ENCODE data around the gene C19orf25.
"Not testable (repeated sequence)": the region's sequence is repeated elsewhere in the genome, so short reads cannot be mapped to it uniquely, and the experiment has no call there.

Gene C19orf25

GRCh38 chr19:1478934-1479707 lies at the start of gene C19orf25:
TSS of gene C19orf25 (minus strand) at chr19:1479215. CDS start at chr19:1478903, 312 bp downstream.
- DNase-seq (ENCODE audit: low read depth): peak; percentile 88

DNA sequence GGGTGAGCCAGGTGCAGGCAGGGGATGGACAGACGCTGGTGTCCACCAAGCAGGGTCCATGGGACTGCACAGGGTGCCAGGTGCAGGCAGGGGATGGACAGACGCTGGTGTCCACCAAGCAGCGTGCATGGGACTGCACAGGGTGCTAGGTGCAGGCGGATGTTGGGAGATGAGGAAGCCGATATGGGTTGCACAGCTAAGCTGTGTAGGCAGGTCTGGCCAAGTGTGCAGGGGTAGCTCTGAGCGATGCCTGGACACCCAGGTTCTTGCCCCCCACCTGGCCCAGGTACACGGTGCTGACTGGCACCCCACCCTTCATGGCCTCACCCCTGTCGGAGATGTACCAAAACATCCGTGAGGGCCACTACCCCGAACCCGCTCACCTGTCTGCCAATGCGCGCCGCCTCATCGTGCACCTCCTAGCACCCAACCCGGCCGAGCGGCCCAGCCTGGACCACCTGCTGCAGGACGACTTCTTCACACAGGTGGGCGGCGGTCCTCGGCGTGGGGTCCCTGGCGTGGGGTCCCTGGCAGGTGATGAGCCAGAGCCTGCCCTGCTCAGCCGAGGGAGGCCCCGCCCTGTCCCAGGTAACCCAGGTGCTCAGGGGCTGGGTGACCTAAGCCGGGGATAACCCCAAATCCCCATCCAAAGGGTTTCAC lies 48.8 kb upstream of the C19orf25 start:
- DNase-seq (ENCODE audit: low read depth): no peak

GRCh38 chr19:1526979-1527649 lies 48.1 kb upstream of the C19orf25 start:
- no peak for DNase-seq (ENCODE audit: low read depth)

GRCh38 chr19:1526066-1526778 lies 47.2 kb upstream of the C19orf25 start:
- DNase-seq (ENCODE audit: low read depth): no peak

- no peak for DNase-seq (ENCODE audit: low read depth)
Observed at GRCh38 chr19:1525343-1525742, 46.3 kb upstream of the C19orf25 start.

- no peak for DNase-seq (ENCODE audit: low read depth)
Observed at GRCh38 chr19:1524972-1525325, 45.9 kb upstream of the C19orf25 start.

DNA sequence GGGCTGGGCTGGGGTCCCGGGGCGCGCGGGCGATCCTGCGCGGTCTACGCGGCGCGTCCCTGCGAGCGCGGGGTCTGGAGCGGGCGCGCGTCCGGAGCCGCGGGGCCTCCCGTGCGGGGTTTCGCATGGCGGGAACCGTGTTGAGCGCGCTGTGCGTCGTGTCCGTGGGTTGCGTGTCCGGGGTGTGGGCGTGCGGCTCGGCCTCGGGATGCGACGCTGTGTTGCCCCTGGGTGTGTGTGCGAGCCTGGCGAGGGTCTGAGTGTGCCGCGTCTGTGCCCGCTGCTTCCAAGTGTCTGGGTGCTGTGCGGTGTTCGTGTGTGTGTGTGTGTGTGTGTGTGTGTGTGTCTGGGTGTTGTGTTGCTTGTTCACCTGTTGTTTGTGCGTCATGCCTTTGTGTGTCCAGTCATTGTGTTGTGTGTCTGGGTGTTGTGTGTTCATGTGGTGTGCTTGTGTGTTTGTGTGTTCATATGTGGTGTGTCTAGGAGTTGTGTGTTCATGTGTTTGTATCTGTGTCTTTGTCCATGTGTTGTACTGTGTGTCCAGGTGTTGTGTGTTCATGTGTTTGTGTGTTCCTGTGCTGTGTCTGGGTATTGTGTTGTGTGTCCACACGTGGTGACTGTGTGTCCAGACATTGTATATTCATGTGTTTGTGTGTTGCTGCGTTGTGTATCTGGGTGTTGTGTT lies 45.4 kb upstream of the C19orf25 start:
- no peak for DNase-seq (ENCODE audit: low read depth)

DNA sequence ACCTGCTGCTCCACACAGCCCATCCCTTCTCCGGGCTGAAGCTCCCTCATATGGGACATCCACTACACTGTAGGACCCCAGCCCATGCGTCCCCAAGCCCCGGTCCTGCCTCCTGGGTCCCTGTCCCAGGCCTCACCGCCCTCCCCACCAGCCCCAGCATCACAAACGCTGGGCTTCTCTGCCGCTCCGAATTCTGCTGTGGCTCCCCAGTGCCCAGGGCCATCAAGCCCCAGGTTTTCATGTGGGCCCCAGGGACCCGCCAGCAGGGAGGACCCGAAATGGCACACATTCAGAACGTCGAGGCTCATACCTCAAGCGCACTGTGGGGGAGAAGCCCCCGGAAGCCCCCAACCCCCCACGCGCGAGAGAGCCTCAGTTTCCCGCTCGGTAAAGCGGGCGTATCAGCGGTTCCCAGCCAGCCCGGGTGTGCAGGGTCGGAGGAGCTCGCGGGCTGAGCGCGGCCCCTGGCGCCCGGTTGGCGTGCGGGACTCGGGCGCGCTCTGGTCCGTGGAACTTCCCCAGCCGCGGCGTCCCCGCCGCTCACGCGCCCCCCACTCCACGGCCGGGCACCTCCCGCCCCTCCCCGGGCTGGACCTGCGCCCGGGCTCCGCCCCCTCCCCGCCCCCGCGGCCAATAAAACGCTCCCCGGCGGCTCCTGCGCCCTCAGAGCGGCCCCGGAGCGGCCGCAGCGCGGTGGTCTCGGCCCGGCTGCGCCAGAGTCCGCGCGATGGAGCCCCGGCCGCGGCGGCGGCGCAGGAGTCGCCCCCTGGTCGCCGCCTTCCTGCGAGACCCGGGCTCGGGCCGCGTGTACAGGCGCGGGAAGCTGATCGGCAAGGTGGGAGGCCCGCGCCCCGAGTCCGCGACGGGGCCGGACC lies 44.6 kb upstream of the C19orf25 start, which contains the start of gene PLK5:
TSS of gene PLK5 (plus strand) at position 666 of the 875 bp plus-strand sequence. CDS start 2,920 bp downstream, outside the sequence.
- no peak for DNase-seq (ENCODE audit: low read depth)

DNA sequence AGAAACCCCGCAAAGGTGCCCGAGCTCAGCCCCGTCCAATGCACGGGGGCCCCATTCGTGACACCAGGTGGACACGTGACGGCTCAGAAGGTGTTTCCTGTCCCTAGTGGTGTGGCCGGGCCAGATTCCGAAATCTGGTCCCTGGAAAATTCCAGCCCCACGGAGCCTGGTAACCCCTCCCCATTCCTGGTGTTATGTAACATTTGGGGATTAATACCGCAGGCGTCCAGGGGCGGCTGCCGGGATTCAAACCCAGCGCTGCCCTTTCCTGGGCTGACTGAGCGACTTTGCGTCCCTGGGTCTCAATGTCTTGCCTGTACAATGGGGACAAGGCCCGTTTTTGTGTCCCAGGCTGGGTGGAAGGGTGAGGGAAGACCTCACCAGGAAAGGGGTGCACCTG lies 43.8 kb upstream of the C19orf25 start:
- no peak for DNase-seq (ENCODE audit: low read depth)

GRCh38 chr19:1522061-1522460 lies 43.0 kb upstream of the C19orf25 start:
- DNase-seq (ENCODE audit: low read depth): no peak

DNA sequence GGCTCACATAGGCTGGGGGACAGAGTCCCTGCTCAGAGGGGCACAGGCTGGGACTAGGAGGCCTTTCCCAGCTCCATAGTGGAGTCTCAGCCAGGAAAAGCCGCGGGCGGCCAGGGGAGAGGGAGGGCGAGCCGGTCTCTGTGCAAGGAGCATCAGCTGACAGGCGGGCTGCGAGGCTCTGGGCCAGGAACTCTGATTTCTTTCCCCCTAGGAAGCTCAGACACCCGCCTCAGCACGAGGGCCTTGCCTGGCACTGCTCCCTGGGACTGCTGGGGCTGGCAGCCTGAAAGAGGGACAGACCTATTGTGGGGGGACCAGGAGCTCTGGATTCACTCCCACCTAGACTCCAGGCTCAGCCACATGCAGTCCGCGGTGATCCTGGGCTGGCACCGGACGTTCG lies 42.6 kb upstream of the C19orf25 start:
- no peak for DNase-seq (ENCODE audit: low read depth)

- DNase-seq (ENCODE audit: low read depth): no peak
Observed at GRCh38 chr19:1520203-1520780, 41.3 kb upstream of the C19orf25 start.

- not testable (repeated sequence) for DNase-seq (ENCODE audit: low read depth)
Observed at GRCh38 chr19:1519802-1520201, 40.8 kb upstream of the C19orf25 start.

GRCh38 chr19:1518471-1518870 lies 39.5 kb upstream of the C19orf25 start:
- DNase-seq (ENCODE audit: low read depth): no peak

- no peak for DNase-seq (ENCODE audit: low read depth)
Observed at GRCh38 chr19:1516395-1516753, 37.4 kb upstream of the C19orf25 start.

DNA sequence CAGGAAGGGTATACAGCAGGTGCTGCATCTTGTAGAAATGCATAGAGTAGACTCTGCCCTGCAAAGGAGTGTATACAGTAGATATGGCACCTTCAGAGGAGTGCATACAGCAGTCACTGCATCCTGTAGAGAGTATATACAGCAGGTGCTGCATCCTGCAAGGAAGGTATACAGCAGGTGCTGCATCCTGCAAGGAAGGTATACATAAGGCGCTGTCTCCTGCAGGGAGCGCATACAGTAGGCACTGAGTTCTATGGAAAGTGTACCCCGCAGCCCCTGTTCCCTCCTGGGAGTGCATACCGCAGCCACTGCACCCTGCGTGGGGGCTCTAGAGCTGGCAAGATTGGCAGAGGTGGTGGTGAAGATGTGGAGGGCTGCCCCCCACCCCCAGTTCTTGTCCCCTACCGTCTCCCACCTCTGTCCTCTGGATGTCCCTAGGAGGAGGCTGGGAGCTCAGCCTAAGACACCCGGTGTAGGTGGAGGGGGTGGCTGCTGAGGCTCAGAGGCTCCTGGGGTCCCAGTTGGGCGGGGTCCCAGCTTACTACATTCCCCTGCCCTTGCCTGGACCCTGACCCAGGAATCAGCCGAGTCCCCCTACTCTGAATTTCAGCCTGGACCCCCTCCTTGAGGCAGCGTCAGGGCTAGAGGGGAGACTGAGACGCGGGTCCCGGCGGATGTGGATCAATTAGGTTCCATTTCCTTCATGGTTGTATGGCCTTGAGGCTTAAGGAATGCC lies 36.1 kb upstream of the C19orf25 start:
- DNase-seq (ENCODE audit: low read depth): no peak

DNA sequence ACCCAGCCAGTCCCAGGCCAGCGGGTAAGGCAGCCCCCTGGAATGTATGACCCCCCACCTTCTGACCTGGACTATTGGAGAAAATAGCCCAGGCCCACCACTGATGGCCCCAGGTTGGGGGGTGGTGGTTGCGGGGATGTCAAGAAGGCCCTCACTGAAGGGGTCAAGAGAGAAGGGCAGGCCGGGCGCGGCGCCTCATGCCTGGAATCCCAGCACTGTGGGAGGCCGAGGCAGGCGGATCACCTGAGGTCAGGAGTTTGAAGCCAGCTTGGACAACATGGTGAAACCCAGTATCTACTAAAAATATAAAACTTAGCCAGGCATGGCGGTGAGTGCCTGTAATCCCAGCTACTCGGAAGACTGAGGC lies 35.3 kb upstream of the C19orf25 start:
- DNase-seq (ENCODE audit: low read depth): no peak

DNA sequence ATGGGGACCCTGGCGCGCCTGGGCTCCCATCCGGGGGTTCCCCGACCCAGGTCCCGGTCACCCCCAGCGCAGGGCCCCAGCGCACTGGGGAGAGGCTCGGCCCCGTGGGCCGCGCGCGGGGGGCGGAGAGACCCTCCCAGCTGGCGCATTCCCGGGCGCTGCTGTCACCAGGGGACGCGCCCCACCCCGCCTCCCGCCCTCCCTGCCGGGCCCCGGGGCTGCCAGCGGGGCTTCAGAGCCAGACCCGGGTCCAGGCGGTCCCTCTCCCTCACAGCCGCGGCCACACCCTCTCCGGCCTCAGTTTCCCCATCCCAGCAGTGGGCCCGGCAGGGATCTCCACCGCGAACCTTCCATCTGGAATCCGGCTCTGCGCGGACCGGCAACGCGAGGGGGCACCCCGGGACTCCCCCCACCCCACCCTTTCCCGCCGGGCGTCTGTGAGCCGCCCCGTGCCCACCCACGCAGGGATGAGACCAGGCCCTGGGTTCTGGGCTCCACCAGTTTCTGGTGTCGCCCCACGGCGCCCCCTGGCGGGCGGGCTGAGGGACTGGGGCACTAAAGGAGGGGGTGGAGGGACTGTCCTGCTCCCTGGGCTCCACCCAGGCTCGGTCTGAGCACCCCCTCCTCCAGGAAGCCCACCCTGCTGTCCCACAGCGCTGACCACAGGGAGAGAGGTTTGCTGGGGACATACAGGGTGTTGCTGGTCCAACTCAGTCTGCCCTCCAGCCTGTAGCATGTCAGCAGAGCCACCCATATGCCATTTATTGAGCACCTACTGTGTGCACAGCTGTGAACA lies 34.7 kb upstream of the C19orf25 start:
- peak; percentile 41 for DNase-seq (ENCODE audit: low read depth)
